Spleen (tissue), 7 donors: ENCODE measurements around the gene ENTPD2.

Experiments used
- CTCF ChIP-seq, 11 experiments: fragments of 200-600 bp in 7 of 11; fragments of 450-650 bp in 4 of 11; sonication (generic) in 4 of 11; IDR thresholded peaks in 8 of 11; conservative IDR thresholded peaks in 3 of 11; 1 replicate in 7 of 11; 2 replicates in 4 of 11; pipeline versions ENCODE4 v1.4.0 to v1.8.0; 2016 to 2021; ENCODE audit warnings: antibody characterized with exemption in 11 of 11, inconsistent platforms in 4 of 11, mild to moderate bottlenecking in 1 of 11
- POLR2AphosphoS5 ChIP-seq, 3 donors: sonication (generic); formaldehyde crosslinking; IDR thresholded peaks; one replicate each; pipeline ENCODE4 v1.5.1; 2017; ENCODE audit warnings: antibody characterized with exemption in 3 of 3
- donor health status: DM: no; HTN: no; CAD: no; lungs with moderate emphysema.
- donor health status: DM: no; HTN: no; CAD: no.
- donor health status: DM: no; HTN: no; CAD: no.

DNA sequence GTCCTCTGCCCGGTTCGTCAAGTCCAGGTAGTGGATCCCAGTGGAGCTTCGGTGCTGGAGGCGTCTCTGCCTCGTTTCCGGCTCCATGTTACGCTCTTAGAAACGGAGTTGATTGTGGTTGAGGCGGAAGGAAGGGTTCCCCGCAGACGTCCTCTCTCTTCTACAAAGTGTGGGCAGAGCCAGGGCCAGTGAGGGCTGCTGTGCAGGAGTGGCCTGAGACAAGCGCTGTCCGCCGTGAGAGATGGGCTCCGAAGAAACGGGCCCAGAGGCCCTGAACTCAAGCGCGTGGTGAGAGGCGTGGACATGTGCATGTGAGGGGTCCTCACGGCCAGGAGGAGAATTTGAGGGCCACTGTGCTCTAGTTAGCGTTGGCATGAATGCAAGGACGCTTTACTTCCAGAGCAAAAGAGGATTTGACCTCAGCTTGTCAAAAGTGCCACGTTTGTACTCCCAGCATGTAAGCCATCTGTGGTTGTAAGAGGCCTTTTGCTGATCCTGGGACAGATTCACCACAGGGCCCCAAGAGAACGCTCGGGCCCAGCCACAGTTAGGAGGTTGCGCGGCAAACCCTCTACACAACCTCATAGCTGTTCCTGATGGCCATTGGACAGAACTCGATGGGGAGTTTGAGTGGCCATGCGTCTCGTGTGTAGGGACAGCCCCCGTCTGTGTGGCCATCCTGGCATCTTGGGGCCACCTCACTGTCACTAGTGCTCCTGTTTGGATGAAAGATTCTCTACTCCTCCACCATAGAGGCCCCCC is 43.1 kb upstream of the ENTPD2 start:
- TF ChIP-seq CTCF (IDR thresholded peaks at IDR 0.05 in 8 of 11, conservative IDR thresholded peaks at IDR 0.05 in 3 of 11): no peak
- TF ChIP-seq POLR2AphosphoS5 (IDR thresholded peaks at IDR 0.05): no peak
